Effector memory CD4-positive, alpha-beta T cell (primary cell): ENCODE measurements around the gene ADAM19.

Source experiments
- DNase-seq, 3 donors: peaks; one replicate each; pipeline ENCODE4 v3.0.0-alpha.2; 2020
- H3K27ac ChIP-seq: 2 replicates; pipeline ENCODE4 v1.7.0; 2013; ENCODE audit warnings: mild to moderate bottlenecking, low read length, moderate library complexity; ENCODE audit not compliant: insufficient read depth, poor library complexity, severe bottlenecking
- H3K27me3 ChIP-seq: replicated peaks from 2 replicates; pipeline ENCODE4 v1.7.0; 2013; ENCODE audit warnings: mild to moderate bottlenecking, low read length; ENCODE audit not compliant: insufficient read depth, control insufficient read depth, poor library complexity, severe bottlenecking
- H3K36me3 ChIP-seq: 2 replicates; pipeline ENCODE4 v1.7.0; 2013; ENCODE audit warnings: mild to moderate bottlenecking, low read length, moderate library complexity; ENCODE audit not compliant: control insufficient read depth, insufficient read depth
- H3K4me1 ChIP-seq: 2 replicates; pipeline ENCODE4 v1.7.0; 2013; ENCODE audit warnings: low read length, mild to moderate bottlenecking; ENCODE audit not compliant: control insufficient read depth, insufficient read depth, poor library complexity, severe bottlenecking
- H3K4me3 ChIP-seq: 2 replicates; pipeline ENCODE4 v1.7.0; 2013; ENCODE audit warnings: low read length, low read depth, mild to moderate bottlenecking; ENCODE audit not compliant: insufficient read depth, poor library complexity, severe bottlenecking
- H3K9me3 ChIP-seq: 2 replicates; pipeline ENCODE4 v1.7.0; 2013; ENCODE audit warnings: mild to moderate bottlenecking, low read length, moderate library complexity; ENCODE audit not compliant: control insufficient read depth

Gene ADAM19

GRCh38 chr5:157509093-157509492 lies 66.5 kb downstream of the ADAM19 start:
- DNase-seq: no peak
- H3K4me3 ChIP-seq: no peak overlapping the region
- no peaks in the 10 kb centered on the region for H3K4me1 ChIP-seq
- no peaks in the 10 kb centered on the region for H3K27me3 ChIP-seq
- no peaks in the 10 kb centered on the region for H3K9me3 ChIP-seq
- peaks cover 49% of the 10 kb centered on the region for H3K36me3 ChIP-seq
- no peak overlapping the region for H3K27ac ChIP-seq

- Histone ChIP-seq H3K27ac (no peak overlapping the region), H3K36me3 (peaks cover 47% of the 10 kb centered on the region), H3K9me3 (no peaks in the 10 kb centered on the region)
Measured at GRCh38 chr5:157506981-157507780, 68.4 kb downstream of the ADAM19 start.

GRCh38 chr5:157506066-157506590 lies 69.4 kb downstream of the ADAM19 start:
- Histone ChIP-seq H3K4me3 (no peak overlapping the region), H3K9me3 (no peaks in the 10 kb centered on the region), H3K36me3 (peaks cover 57% of the 10 kb centered on the region), H3K4me1 (no peaks in the 10 kb centered on the region), H3K27me3 (no peaks in the 10 kb centered on the region), H3K27ac (no peak overlapping the region)
- DNase-seq: no peak

More at GRCh38 chr5:157506981-157507780, 68.4 kb downstream of the ADAM19 start:
- DNase-seq: no peak
- H3K4me1 ChIP-seq: no peaks in the 10 kb centered on the region
- no peak overlapping the region for H3K4me3 ChIP-seq
- H3K27me3 ChIP-seq: no peaks in the 10 kb centered on the region

- no peaks in the 10 kb centered on the region for H3K27me3 ChIP-seq
- no peak overlapping the region for H3K27ac ChIP-seq
Measured at GRCh38 chr5:157505496-157505895, 70.1 kb downstream of the ADAM19 start.

GRCh38 chr5:157504053-157504452 lies 71.5 kb downstream of the ADAM19 start:
- Histone ChIP-seq H3K4me1 (no peaks in the 10 kb centered on the region), H3K27ac (no peak overlapping the region), H3K27me3 (no peaks in the 10 kb centered on the region), H3K36me3 (peaks cover 73% of the 10 kb centered on the region), H3K4me3 (no peak overlapping the region), H3K9me3 (no peaks in the 10 kb centered on the region)
- no peak for DNase-seq

More at GRCh38 chr5:157505496-157505895, 70.1 kb downstream of the ADAM19 start:
- no peaks in the 10 kb centered on the region for H3K4me1 ChIP-seq
- H3K36me3 ChIP-seq: peaks cover 63% of the 10 kb centered on the region
- DNase-seq: no peak
- H3K9me3 ChIP-seq: no peaks in the 10 kb centered on the region
- H3K4me3 ChIP-seq: no peak overlapping the region

- H3K9me3 ChIP-seq: no peaks in the 10 kb centered on the region
- no peak for DNase-seq
- no peak overlapping the region for H3K27ac ChIP-seq
- no peak overlapping the region for H3K4me3 ChIP-seq
- peaks cover 78% of the 10 kb centered on the region for H3K36me3 ChIP-seq
- H3K27me3 ChIP-seq: no peaks in the 10 kb centered on the region
- H3K4me1 ChIP-seq: no peaks in the 10 kb centered on the region
Measured at GRCh38 chr5:157502143-157502647, 73.4 kb downstream of the ADAM19 start.

- Histone ChIP-seq H3K27me3 (no peaks in the 10 kb centered on the region), H3K9me3 (no peaks in the 10 kb centered on the region), H3K4me1 (no peaks in the 10 kb centered on the region), H3K36me3 (peaks cover 81% of the 10 kb centered on the region), H3K4me3 (no peak overlapping the region), H3K27ac (no peak overlapping the region)
- no peak for DNase-seq
Measured at GRCh38 chr5:157497875-157498611, 77.5 kb downstream of the ADAM19 start.

GRCh38 chr5:157496864-157497263 lies 78.7 kb downstream of the ADAM19 start:
- Histone ChIP-seq H3K9me3 (no peaks in the 10 kb centered on the region), H3K4me1 (no peaks in the 10 kb centered on the region), H3K27ac (no peak overlapping the region), H3K27me3 (no peaks in the 10 kb centered on the region), H3K36me3 (peaks cover 77% of the 10 kb centered on the region), H3K4me3 (no peak overlapping the region)
- no peak for DNase-seq

- Histone ChIP-seq H3K36me3 (peaks cover 77% of the 10 kb centered on the region), H3K27me3 (no peaks in the 10 kb centered on the region), H3K27ac (no peak overlapping the region), H3K4me3 (no peak overlapping the region), H3K4me1 (no peaks in the 10 kb centered on the region), H3K9me3 (no peaks in the 10 kb centered on the region)
- no peak for DNase-seq
Measured at GRCh38 chr5:157494178-157494832, 81.3 kb downstream of the ADAM19 start.
